A673 (cell line): ENCODE measurements around the gene CDON.

Source experiments
- CTCF ChIP-seq: fragments of 300-800, 200-600 bp; sonication (generic); conservative IDR thresholded peaks from 2 replicates; pipeline ENCODE4 v1.5.1; 2017; ENCODE audit warnings: low read depth, mild to moderate bottlenecking, antibody characterized with exemption, low read length, moderate library complexity, mixed read lengths
- EZH2 ChIP-seq: fragments of 200-600 bp; sonication (generic); IDR thresholded peaks from 2 replicates; pipeline ENCODE4 v1.6.1; 2017; ENCODE audit warnings: borderline replicate concordance, low read depth, mild to moderate bottlenecking, mixed read lengths, antibody characterized with exemption, low read length; ENCODE audit not compliant: poor library complexity, severe bottlenecking

GRCh38 chr11:126053415-126054286, 9.0 kb downstream of the CDON start:
- TF ChIP-seq CTCF (no peak), EZH2 (no peak)
